GM18861 (cell line): ENCODE results near the gene NUP210L.

Source experiments
- ATAC-seq: cut with Tn5 transposase; IDR thresholded peaks from one replicate; pipeline ENCODE4 v1.9.1; 2021; ENCODE audit not compliant: unreplicated experiment

NUP210L gene

DNA sequence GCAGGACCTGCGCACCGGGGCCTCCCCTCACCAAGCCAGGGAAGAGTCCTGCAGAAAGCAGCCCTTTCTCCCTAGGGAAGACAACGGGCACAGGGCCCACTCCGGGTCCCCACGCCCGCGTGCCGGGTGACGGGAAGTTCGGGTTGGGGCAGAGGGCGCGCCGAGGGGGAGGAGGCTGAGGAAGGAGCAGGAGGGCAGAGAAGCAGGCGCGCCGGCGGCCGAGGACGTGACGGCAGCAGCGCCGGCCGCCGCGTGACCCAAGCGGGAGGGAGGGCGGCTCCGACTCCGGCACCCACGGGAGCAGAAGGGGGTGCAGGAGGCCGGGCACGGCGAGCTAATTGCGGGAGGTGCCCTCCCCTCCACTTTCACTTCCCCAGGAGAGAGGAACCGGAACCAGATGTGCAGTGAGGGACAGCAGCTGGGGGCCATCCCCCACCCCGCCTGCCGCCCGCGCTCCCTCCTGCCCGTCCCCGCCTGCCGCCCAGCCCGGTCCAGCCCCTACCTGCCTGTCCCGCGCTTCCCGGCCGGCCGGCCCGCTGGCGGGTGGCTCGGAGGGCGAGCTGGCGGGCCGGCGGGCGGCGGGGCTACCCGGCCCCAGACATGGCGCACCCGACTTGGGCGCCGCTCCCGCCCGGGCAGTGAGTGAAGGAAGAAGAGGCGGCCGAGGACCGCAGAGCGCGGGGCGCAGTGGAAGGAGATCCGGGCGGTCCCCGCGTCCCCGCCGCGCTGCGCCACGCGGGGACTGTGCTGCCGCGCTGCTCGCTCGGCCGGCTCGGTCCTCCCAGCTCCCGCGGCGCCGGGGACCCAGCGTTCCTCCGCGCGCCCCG, 208.9 kb downstream of the NUP210L start:
- peak; percentile 72 for ATAC-seq

DNA sequence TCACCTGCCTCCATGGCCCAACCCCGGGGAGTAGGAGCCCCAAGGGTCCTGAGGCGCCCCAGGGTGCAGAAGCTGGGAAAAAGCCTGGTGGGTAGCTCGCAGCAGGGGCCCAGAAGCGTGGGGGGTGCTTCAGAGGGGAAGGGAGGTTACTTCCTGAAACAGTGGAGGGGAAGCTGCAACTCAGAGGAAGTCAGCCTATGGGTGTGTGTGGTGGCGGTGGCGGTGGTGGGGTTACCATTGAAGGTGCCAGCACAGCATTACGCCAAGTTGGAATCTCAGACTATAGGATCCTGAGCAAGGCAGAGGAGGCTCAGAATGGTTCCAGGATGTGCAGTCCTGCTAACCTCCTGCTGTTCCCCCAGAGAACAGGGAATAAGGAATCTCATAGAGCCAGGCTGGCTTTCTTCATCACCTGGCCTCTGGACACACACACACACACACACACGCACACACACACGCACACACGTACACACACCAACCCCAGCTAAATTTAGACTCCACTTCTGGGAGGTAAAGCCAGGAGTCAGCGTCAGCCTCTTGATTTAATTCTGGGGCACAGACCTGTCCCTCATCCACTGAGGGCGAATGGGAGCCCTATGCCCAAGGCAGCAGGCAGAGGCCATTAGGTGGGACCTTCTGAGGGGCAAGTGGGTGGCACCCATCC, 209.6 kb downstream of the NUP210L start:
- ATAC-seq = no peak

DNA sequence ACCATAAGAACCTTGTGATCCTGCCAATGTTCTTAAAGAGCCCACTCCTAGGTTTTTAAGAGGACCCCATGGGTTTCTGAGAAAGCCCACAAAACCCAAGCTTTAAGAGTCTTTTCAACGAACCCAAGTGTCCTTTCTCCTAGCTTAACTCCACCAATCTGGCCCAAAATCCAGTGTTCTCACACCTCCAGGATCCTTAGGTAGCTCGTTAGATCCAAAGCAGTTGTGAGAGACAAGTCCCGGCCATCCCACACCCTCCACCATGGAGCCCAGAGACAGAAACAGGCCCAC, 210.1 kb downstream of the NUP210L start:
- ATAC-seq = no peak

DNA sequence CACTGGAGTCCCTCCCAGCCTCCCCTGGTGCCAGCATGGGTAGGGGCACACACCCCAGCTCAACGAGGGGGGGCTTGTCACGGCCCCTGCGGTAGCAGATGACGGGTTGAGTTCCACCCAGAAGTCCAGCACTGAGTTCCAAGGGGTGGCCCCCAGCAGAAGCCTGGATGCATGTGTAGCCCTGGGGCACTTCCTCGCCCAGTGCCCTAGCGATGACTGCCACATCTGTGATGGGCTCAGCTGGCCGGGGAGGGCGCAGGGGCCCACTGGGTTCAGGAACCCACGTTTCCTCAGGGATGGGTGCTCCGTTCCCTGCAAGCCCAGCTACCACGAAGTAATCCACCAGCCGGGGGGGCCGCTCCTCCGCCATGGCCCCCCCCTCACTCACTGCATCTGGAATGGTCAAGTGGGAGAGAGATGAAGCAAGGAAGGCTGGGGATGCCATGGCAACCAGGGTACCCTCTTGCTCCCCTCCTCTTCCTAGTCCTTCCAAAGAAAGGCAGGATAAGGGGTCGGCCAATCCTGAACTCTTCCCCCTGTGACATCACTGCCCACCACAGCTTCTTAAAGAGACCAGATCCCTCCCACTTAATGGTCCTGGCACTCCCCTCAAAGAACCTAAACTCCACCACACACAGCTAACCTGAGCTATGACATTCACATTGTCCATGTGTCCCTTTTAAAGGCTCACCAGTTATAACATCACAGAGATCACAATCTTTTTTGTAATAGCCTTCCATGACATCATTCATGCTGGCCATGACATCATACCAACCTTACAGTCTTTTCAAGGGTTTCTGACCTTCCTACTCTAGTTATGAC, 210.7 kb downstream of the NUP210L start:
- no peak for ATAC-seq

DNA sequence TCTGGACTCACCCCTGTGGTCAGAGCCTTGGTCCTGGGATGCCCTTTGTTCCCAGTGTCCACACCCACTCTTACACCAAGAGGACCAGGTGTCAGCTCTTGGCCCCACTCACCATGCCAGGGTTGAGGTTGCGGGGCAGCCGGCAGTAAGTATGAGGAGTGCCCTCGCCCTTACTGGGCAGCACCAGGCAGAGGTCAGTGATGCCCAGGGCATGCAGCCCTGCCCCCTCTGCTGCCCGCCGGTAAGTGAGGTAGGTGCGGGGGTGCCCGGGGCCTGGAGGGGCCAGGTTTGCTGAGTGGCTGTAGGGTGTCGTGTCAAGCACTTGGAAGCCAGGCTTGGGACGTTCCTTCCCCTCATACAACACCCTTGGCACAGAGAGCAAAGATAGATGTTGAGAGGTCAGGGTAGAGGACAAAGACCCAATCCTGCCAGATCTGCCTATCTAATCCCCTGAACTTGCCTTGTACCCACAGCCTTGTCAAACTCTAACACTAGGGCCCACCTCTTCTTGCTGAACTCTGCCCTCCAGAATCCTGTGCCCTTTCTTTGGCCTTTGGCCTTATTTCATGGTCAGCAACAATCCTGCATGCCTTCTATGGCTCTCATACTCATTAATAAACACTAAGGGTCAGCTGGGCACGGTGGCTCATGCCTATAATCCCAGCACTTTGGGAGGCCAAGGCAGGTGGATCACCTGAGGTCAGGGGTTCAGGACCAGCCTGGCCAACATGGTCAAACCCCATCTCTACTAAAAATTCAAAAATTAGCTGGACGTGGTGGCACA, 211.9 kb downstream of the NUP210L start:
- ATAC-seq = no peak
